GM23338 (cell line): Measurements from ENCODE around the gene BRD7.

Experiments
- EZH2phosphoT487 ChIP-seq: fragments of 200-600 bp; sonication (generic); IDR thresholded peaks from one replicate; pipeline ENCODE4 v1.8.1; 2018; ENCODE audit warnings: antibody characterized with exemption; ENCODE audit not compliant: unreplicated experiment
- TF ChIP-seq, protein P1 (sequence below), 2 experiments: fragments of 200-600 bp in 1 of 2; sonication (generic) in 1 of 2; conservative IDR thresholded peaks; 2 replicates each; pipeline versions ENCODE4 v1.5.1 to v1.6.1; 2016 to 2017; ENCODE audit warnings: antibody characterized with exemption in 2 of 2, low read depth in 2 of 2, mild to moderate bottlenecking in 2 of 2, moderate library complexity in 1 of 2

DNA sequence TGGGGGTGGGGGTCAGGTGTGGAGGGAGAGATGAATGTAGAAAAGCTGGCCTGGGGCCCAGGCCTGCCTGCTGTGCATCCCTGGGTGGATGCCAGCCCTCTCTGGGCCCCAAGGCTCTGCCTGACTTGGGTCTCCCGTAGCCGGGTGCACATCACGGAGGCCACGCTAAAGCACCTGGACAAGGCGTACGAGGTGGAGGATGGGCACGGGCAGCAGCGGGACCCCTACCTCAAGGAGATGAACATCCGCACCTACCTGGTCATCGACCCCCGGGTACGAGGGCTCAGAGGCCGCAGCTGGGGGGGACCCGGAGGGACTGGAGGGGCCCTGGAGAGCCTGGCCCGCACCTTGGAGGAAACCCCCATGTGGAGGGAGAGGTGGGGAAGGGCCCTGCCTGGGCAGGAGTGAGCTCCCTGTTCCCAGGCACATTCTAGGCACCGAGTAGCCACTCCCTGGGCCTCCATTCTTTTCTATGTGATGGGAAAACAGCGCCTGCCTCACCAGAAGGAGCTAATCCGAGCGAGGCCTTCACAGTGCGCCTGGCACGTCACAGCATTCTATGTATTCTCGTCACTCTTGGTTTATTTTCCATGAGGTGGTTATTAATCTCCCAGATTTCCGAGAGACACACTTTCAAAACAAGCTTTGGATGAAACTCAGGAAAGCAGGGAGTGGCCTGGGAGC is 67.7 kb downstream of the BRD7 start:
- TF ChIP-seq, protein P1, sequence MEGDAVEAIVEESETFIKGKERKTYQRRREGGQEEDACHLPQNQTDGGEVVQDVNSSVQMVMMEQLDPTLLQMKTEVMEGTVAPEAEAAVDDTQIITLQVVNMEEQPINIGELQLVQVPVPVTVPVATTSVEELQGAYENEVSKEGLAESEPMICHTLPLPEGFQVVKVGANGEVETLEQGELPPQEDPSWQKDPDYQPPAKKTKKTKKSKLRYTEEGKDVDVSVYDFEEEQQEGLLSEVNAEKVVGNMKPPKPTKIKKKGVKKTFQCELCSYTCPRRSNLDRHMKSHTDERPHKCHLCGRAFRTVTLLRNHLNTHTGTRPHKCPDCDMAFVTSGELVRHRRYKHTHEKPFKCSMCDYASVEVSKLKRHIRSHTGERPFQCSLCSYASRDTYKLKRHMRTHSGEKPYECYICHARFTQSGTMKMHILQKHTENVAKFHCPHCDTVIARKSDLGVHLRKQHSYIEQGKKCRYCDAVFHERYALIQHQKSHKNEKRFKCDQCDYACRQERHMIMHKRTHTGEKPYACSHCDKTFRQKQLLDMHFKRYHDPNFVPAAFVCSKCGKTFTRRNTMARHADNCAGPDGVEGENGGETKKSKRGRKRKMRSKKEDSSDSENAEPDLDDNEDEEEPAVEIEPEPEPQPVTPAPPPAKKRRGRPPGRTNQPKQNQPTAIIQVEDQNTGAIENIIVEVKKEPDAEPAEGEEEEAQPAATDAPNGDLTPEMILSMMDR (conservative IDR thresholded peaks at IDR 0.05; ENCODE audit: low read depth in 2 of 2): no peak
- no peak for TF ChIP-seq EZH2phosphoT487
